MCF 10A (cell line): ENCODE data around the gene SMIM36. TPM values are rescaled to one million over a fixed set of nuclear protein-coding genes. Genes with fewer than 3 reads are reported as not detected.
A peak's percentile ranks its signal among the peaks of the same experiment; 100 is the strongest.

ENCODE experiments used
- BruUV-seq: library from RNA; stranded (reverse); fragments of 400-500 nt; replicated peaks from 2 replicates; lab custom pipeline; 2021; lab: Mats Ljungman, UMichigan
- CTCF ChIA-PET: fragments of 300-600 bp; sonication (Branson Sonifier 250); formaldehyde crosslinking; extraction: SDS; loops from one replicate; lab custom pipeline; 2021; ENCODE audit warnings: antibody characterized with exemption, inconsistent platforms; lab: Yijun Ruan, JAX
- POLR2A ChIA-PET: fragments of 300-600, 350-650 bp; sonication (Branson Sonifier 250); formaldehyde crosslinking; extraction: SDS; loops from one replicate; lab custom pipeline; 2020; ENCODE audit warnings: antibody characterized with exemption, inconsistent platforms; lab: Yijun Ruan, JAX
- DNase-seq: peaks from one replicate; pipeline ENCODE4 v3.0.0-alpha.2; 2018; ENCODE audit not compliant: unreplicated experiment
- H3K27ac Mint-ChIP-seq: one replicate; pipeline ENCODE4 v1.8.0; 2022; ENCODE audit warnings: mild to moderate bottlenecking, low read depth, mixed read lengths; ENCODE audit not compliant: unreplicated experiment
- H3K27me3 Mint-ChIP-seq: one replicate; pipeline ENCODE4 v1.8.0; 2022; ENCODE audit warnings: mixed read lengths; ENCODE audit not compliant: insufficient read depth, unreplicated experiment
- H3K36me3 Mint-ChIP-seq: one replicate; pipeline ENCODE4 v1.8.0; 2022; ENCODE audit warnings: mild to moderate bottlenecking, moderate library complexity, mixed read lengths; ENCODE audit not compliant: insufficient read depth, unreplicated experiment
- H3K4me1 Mint-ChIP-seq: one replicate; pipeline ENCODE4 v1.8.0; 2022; ENCODE audit warnings: mixed read lengths; ENCODE audit not compliant: insufficient read depth, unreplicated experiment
- H3K4me3 Mint-ChIP-seq: one replicate; pipeline ENCODE4 v1.8.0; 2022; ENCODE audit warnings: mild to moderate bottlenecking, moderate library complexity, mixed read lengths; ENCODE audit not compliant: unreplicated experiment
- H3K9me3 Mint-ChIP-seq: one replicate; pipeline ENCODE4 v1.8.0; 2022; ENCODE audit warnings: mixed read lengths; ENCODE audit not compliant: unreplicated experiment
- intact Hi-C: fragments of 100-400 bp; cut with micrococcal nuclease; formaldehyde crosslinking; loops from 2 replicates; pipeline ENCODE4 v1.14.1; 2022
- total RNA-seq: library from RNA; stranded (reverse); gene quantifications from 2 replicates; pipeline ENCODE4 v1.2.3, GENCODE V29; 2022
- TF ChIP-seq, protein P1 (sequence below): fragments of 200-600 bp; IDR thresholded peaks from one replicate; pipeline ENCODE4 v1.8.0; 2022; ENCODE audit warnings: antibody characterized with exemption, mild to moderate bottlenecking; ENCODE audit not compliant: unreplicated experiment

Gene SMIM36
- total RNA-seq, 1 experiment from 2014 or later: not detected

DNA sequence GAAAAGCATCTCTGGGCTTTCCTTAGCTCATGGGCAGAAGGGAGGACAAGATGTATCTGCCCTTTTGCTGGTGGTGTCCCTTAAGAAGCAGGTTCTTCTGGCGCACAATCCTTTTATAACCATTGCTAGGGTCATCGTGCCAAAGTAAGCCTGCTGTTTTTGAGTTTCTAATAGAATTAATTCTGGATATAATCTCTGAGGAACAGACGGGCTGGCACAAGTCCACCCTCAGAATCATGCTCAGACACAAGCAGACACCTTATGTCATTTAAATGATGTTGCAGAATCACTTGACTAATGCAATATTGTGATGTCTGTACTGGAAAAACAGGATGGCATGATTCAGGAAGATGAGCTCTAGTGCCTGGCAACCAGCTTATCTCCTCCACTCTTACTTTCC is 70.9 kb downstream of the SMIM36 start:
- POLR2A ChIA-PET: interaction anchor here (0.9 kb wide), 1 partner anchor 17 kb away, joined by 3 read pairs; no protein-coding TSS in a partner anchor

DNA sequence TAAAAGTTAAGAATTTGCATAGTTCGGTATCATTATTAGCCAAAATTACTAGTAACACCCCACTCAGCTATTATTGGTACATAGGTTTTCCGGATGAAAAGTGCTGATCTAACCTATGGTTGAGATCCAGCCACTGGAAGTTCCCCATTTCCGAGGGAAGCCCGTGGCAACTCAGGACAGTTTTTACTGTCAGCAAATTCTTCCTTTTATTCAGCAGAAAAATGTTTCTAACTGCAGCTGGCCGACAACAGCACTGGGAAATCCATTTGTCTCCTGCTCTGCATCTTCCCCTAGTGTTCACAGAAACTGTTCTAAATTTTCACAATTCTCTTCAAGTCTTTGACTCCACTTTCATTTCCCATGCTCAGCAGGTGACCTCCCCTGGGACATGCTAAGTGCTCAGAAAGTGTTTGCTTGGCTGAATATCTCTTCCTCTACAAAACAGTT is 74.1 kb downstream of the SMIM36 start:
- DNase-seq: no peak
- intact Hi-C loops: no loop called here
- Mint-ChIP-seq H3K27ac (no peak overlapping the region), H3K4me3 (peak overlapping the region; percentile 50), H3K4me1 (peaks cover 38% of the 10 kb centered on the region), H3K27me3 (no peaks in the 10 kb centered on the region), H3K36me3 (no peaks in the 10 kb centered on the region), H3K9me3 (no peaks in the 10 kb centered on the region)
- ChIA-PET CTCF (interaction anchor here (1.5 to 2.0 kb wide), 2 partner anchors 18 to 77 kb away, joined by 4 to 8 read pairs; no protein-coding TSS in a partner anchor), POLR2A (interaction anchor here (1.3 kb wide), 1 partner anchor 16 kb away, joined by 4 read pairs; the partner anchor contains the start of gene MMD)
- BruUV-seq: no TSS peak
- TF ChIP-seq, protein P1, sequence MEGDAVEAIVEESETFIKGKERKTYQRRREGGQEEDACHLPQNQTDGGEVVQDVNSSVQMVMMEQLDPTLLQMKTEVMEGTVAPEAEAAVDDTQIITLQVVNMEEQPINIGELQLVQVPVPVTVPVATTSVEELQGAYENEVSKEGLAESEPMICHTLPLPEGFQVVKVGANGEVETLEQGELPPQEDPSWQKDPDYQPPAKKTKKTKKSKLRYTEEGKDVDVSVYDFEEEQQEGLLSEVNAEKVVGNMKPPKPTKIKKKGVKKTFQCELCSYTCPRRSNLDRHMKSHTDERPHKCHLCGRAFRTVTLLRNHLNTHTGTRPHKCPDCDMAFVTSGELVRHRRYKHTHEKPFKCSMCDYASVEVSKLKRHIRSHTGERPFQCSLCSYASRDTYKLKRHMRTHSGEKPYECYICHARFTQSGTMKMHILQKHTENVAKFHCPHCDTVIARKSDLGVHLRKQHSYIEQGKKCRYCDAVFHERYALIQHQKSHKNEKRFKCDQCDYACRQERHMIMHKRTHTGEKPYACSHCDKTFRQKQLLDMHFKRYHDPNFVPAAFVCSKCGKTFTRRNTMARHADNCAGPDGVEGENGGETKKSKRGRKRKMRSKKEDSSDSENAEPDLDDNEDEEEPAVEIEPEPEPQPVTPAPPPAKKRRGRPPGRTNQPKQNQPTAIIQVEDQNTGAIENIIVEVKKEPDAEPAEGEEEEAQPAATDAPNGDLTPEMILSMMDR: no peak

More for the DNA sequence above, 70.9 kb downstream of the SMIM36 start:
- Mint-ChIP-seq H3K4me1 (peaks cover 13% of the 10 kb centered on the region), H3K36me3 (no peaks in the 10 kb centered on the region), H3K9me3 (no peaks in the 10 kb centered on the region), H3K27ac (no peak overlapping the region), H3K4me3 (no peak overlapping the region), H3K27me3 (no peaks in the 10 kb centered on the region)
- CTCF ChIA-PET: interaction anchor here (0.6 to 3.0 kb wide), 3 partner anchors 12 to 77 kb away, joined by 3 to 8 read pairs (median 3); no protein-coding TSS in a partner anchor
- intact Hi-C loops: no loop called here
- BruUV-seq: no TSS peak
- TF ChIP-seq, protein P1: no peak
- no peak for DNase-seq

DNA sequence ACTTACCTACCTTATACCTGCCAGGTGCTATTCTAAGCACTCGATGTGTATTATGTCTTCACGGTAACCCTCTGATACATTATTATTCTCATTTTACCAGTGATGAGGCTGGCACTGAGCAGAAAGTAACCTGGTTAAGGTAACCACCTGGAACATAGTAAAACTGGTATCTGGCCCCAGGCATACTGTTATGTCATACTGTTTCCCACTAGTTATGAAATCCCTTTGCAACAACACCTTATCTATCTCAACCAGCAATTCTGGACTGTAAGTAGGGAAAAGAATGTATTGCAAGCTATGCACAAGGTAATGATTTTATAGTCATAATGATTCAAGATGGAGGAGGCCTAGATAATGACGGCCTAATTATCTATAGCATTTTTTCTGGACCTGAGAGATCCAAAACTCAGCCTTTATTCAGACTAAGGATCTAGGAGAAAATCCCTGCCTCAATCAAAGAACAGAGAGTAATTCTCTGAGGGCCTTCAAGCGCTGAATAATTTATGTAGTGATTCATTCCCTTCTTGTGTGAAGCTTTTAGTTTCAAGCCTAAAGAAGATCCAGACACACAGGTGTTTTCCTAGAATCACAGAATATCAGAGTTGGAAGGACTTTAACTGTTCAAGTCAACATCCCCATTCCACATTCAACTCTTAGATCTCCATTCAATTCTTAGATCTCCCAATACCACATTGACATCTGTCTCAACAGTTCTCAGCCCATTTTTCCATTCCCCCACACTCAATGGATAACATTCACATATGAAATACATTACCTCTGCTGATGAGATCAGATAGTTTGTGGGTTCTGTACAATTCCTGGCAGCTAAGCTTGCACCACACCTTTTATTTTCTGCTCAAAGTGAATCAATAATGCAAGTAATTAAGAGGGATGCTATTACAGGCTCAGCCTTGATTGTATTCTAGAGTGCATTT is 74.8 kb downstream of the SMIM36 start:
- BruUV-seq: no TSS peak
- H3K27me3 Mint-ChIP-seq: no peaks in the 10 kb centered on the region
- no peak for DNase-seq
- POLR2A ChIA-PET: interaction anchor here (1.3 kb wide), 1 partner anchor 15 kb away, joined by 4 read pairs; the partner anchor contains the start of gene MMD
- H3K36me3 Mint-ChIP-seq: no peaks in the 10 kb centered on the region
- CTCF ChIA-PET: interaction anchor here (1.5 to 2.0 kb wide), 2 partner anchors 19 to 78 kb away, joined by 4 to 8 read pairs; no protein-coding TSS in a partner anchor
- peaks cover 38% of the 10 kb centered on the region for H3K4me1 Mint-ChIP-seq
- no peaks in the 10 kb centered on the region for H3K9me3 Mint-ChIP-seq
- intact Hi-C loops: no loop called here
- no peak overlapping the region for H3K27ac Mint-ChIP-seq
- TF ChIP-seq, protein P1: no peak
- H3K4me3 Mint-ChIP-seq: peak overlapping the region; percentile 50

DNA sequence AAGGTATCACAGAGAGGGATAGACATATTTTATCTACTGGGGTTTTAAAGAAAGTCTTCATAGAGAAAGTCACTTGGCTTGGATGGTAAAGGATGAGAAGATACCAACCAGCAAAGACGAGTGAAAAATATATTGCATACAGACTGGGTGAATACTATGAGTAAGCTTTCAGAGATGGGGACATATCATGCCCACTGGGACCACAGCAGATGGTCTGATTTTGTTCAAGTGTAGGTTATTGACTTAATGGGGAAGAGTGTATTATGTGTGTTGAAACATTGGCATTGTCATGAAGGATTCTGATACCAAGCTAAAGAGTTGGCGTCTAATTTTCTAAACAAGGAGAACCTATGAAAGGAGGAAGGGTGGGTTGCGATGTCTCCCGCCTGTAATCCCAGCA is 75.8 kb downstream of the SMIM36 start:
- Mint-ChIP-seq H3K27ac (no peak overlapping the region), H3K27me3 (no peaks in the 10 kb centered on the region), H3K4me1 (peaks cover 44% of the 10 kb centered on the region), H3K36me3 (no peaks in the 10 kb centered on the region), H3K4me3 (no peak overlapping the region), H3K9me3 (no peaks in the 10 kb centered on the region)
- no peak for DNase-seq
- POLR2A ChIA-PET: no interaction called here
- BruUV-seq: no TSS peak
- TF ChIP-seq, protein P1: no peak
- intact Hi-C loops: no loop called here
- CTCF ChIA-PET: interaction anchor here (1.5 kb wide), 1 partner anchor 20 kb away, joined by 4 read pairs; no protein-coding TSS in a partner anchor
